Activated B cell treated with CpG ODN at 0.5 μM for 24 hours (primary cell): ENCODE measurements around the gene CDC42SE2. TPM values are rescaled to one million over a fixed set of nuclear protein-coding genes. Genes with fewer than 3 reads are reported as not detected.

ENCODE experiments used
- ATAC-seq: fragments of 200-7000 bp; cut with Tn5 transposase; one replicate; pipeline ENCODE4 v1.10.0; 2021; ENCODE audit warnings: low read depth, mild to moderate bottlenecking, moderate library complexity
- CTCF ChIA-PET: fragments of 350-600 bp; sonication (Branson Sonifier 250); formaldehyde crosslinking; loops from one replicate; lab custom pipeline; 2021; ENCODE audit warnings: antibody characterized with exemption; lab: Charles Lee
- POLR2A ChIA-PET: fragments of 350-600 bp; sonication (Branson Sonifier 250); formaldehyde crosslinking; loops from one replicate; lab custom pipeline; 2021; ENCODE audit warnings: antibody characterized with exemption; lab: Charles Lee
- DNase-seq: peaks from one replicate; pipeline ENCODE4 v3.0.0; 2022
- H3K27ac Mint-ChIP-seq: one replicate; pipeline ENCODE4 v1.8.0; 2020; ENCODE audit warnings: mixed read lengths
- H3K27me3 Mint-ChIP-seq: one replicate; pipeline ENCODE4 v1.8.0; 2021; ENCODE audit warnings: mixed read lengths
- H3K36me3 Mint-ChIP-seq: one replicate; pipeline ENCODE4 v1.8.0; 2021; ENCODE audit warnings: low read depth, mixed read lengths
- H3K4me1 Mint-ChIP-seq: one replicate; pipeline ENCODE4 v1.8.0; 2021; ENCODE audit warnings: mixed read lengths
- H3K4me3 Mint-ChIP-seq: one replicate; pipeline ENCODE4 v1.8.0; 2020; ENCODE audit warnings: mild to moderate bottlenecking, mixed read lengths
- H3K9me3 Mint-ChIP-seq: one replicate; pipeline ENCODE4 v1.8.0; 2020; ENCODE audit warnings: mixed read lengths
- intact Hi-C: fragments of 100-400 bp; cut with micrococcal nuclease; formaldehyde crosslinking; loops from one replicate; pipeline ENCODE4 v1.15.1; 2024
- total RNA-seq: library from RNA; stranded (reverse); gene quantifications from 2 replicates; pipeline ENCODE4 v1.2.3, GENCODE V29; 2022
- TF ChIP-seq, protein P1 (sequence below): fragments of 200-600 bp; IDR thresholded peaks from one replicate; pipeline ENCODE4 v1.8.0; 2022; ENCODE audit warnings: antibody characterized with exemption, mild to moderate bottlenecking

CDC42SE2 gene
- 114 and 122 TPM in 2 replicates for total RNA-seq

GRCh38 chr5:131263648-131264450, at the start of gene CDC42SE2:
Gene CDC42SE2 (plus strand): TSS chr5:131264053. CDS start chr5:131359494, 95,441 bp downstream.
- TF ChIP-seq, protein P1, sequence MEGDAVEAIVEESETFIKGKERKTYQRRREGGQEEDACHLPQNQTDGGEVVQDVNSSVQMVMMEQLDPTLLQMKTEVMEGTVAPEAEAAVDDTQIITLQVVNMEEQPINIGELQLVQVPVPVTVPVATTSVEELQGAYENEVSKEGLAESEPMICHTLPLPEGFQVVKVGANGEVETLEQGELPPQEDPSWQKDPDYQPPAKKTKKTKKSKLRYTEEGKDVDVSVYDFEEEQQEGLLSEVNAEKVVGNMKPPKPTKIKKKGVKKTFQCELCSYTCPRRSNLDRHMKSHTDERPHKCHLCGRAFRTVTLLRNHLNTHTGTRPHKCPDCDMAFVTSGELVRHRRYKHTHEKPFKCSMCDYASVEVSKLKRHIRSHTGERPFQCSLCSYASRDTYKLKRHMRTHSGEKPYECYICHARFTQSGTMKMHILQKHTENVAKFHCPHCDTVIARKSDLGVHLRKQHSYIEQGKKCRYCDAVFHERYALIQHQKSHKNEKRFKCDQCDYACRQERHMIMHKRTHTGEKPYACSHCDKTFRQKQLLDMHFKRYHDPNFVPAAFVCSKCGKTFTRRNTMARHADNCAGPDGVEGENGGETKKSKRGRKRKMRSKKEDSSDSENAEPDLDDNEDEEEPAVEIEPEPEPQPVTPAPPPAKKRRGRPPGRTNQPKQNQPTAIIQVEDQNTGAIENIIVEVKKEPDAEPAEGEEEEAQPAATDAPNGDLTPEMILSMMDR, result no peak
- H3K4me3 Mint-ChIP-seq, result peak within 1 kb of the TSS; percentile 90

DNA sequence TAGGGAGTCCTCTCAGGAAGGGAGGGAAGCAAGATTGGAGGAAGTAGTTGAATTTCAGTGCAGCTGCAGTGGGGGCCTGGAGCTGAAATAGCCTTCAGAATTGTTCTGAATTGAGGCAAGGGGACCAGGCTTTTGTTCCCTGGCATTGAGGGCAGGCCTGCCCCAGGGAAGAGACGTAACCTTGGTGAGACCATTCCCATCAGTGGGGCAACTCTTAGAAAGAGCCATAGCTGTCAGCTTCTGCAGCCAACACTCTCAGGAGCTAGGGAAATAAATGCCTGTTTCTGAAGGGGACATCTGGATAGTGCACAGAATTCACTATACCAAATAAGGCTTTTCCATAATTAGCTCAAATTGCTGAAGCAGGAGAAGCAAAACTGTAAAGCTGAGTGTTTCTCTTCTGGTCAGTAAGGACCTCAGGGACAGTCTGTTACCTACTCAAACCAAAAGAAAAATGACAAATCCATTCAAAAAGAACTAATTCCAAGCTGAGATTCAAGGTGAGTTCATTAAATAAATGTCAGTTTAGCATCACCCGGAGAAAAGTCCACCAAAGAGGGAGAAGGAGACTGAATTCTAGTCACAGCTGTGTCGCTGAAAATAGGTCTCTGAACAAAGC, 49.1 kb upstream of the CDC42SE2 start:
- Mint-ChIP-seq H3K9me3 (no peaks in the 10 kb centered on the region), H3K4me1 (peaks cover 72% of the 10 kb centered on the region), H3K27me3 (no peaks in the 10 kb centered on the region), H3K27ac (peak overlapping the region; percentile 61), H3K4me3 (no peak overlapping the region), H3K36me3 (peaks cover 32% of the 10 kb centered on the region)
- TF ChIP-seq, protein P1, result no peak
- CTCF ChIA-PET, result interaction anchor here (1.6 to 1.8 kb wide), 2 partner anchors 50 to 167 kb away, joined by 5 to 6 read pairs; partner anchors contain the start of gene CDC42SE2
- intact Hi-C loops, result loop anchor here (5.0 kb wide), 1 partner anchor 583 kb away; the partner anchor contains the start of gene FNIP1
- POLR2A ChIA-PET, result interaction anchor here (0.7 to 6.2 kb wide), 4 partner anchors 10 to 49 kb away, joined by 3 to 72 read pairs (median 11); partner anchors contain the start of gene CDC42SE2
- DNase-seq (no peak), ATAC-seq (no peak)

More at GRCh38 chr5:131263648-131264450, at the start of gene CDC42SE2:
- Mint-ChIP-seq H3K27me3 (no peaks in the 10 kb centered on the region), H3K4me1 (peaks cover 45% of the 10 kb centered on the region), H3K27ac (peak within 1 kb of the TSS; percentile 96), H3K9me3 (no peaks in the 10 kb centered on the region), H3K36me3 (peaks cover 21% of the 10 kb centered on the region)
- peak; percentile 86 for ATAC-seq
- DNase-seq, result peak; percentile 94
- ChIA-PET CTCF (interaction anchor here (0.7 to 5.0 kb wide), 13 partner anchors 8 to 119 kb away, joined by 3 to 43 read pairs (median 5); no protein-coding TSS in a partner anchor), POLR2A (interaction anchor here (0.5 to 6.8 kb wide), 40 partner anchors 7 to 225 kb away, joined by 3 to 190 read pairs (median 6); partner anchors contain the start of gene HINT1)
- intact Hi-C loops, result loop anchor here (1.0 to 10.0 kb wide), 8 partner anchors 11 to 531 kb away; partner anchors contain the start of genes FNIP1 and LYRM7

DNA sequence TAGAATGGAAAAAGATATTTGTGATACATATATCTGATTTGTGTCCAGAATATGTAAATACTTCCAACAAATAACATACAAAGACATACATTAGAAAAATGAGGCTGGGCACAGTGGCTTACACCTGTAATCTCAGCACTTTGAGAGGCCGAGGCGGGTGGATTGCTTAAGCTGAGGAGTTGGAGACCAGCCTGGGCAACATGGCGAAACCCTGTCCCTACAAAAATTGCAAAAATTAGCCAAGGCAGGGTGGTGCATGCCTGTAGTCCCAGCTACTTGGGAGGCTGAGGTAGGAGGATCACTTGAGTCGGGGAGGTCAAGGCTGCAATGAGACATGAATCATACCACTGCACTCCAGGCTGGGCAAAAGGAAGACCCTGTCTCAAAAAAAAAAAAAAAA, 46.1 kb upstream of the CDC42SE2 start:
- peaks cover 58% of the 10 kb centered on the region for H3K4me1 Mint-ChIP-seq
- ChIA-PET CTCF (no interaction called here), POLR2A (interaction anchor here (6.2 kb wide), 1 partner anchor 46 kb away, joined by 72 read pairs; the partner anchor contains the start of gene CDC42SE2)
- intact Hi-C loops, result no loop called here
- peaks cover 45% of the 10 kb centered on the region for H3K36me3 Mint-ChIP-seq
- no peaks in the 10 kb centered on the region for H3K27me3 Mint-ChIP-seq
- DNase-seq (no peak), ATAC-seq (no peak)
- H3K4me3 Mint-ChIP-seq, result no peak overlapping the region
- H3K27ac Mint-ChIP-seq, result peak overlapping the region; percentile 35
- TF ChIP-seq, protein P1, result no peak
- no peaks in the 10 kb centered on the region for H3K9me3 Mint-ChIP-seq

DNA sequence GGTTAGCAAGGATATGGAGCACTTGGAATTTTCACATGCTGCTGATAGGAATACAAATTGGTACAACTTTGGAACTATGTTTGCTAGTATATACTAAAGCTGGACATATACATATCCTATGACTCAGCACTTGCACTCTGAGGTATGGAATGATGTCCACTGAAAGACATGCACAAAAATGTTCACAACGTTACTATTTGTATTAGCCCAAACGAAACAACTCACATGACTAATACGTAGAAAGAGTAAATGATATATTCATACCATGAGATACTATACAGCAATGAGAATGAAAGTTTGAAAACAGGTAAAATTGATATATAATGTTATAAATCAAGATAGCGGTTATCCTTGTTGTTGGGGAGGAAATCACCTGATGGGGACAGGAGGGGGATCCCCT, 45.5 kb upstream of the CDC42SE2 start:
- POLR2A ChIA-PET, result no interaction called here
- Mint-ChIP-seq H3K27ac (peak overlapping the region; percentile 4), H3K27me3 (no peaks in the 10 kb centered on the region)

More for the DNA sequence above, 45.5 kb upstream of the CDC42SE2 start:
- DNase-seq, result no peak
- Mint-ChIP-seq H3K36me3 (peaks cover 48% of the 10 kb centered on the region), H3K4me1 (peaks cover 57% of the 10 kb centered on the region), H3K4me3 (no peak overlapping the region), H3K9me3 (no peaks in the 10 kb centered on the region)
- TF ChIP-seq, protein P1, result no peak
- no peak for ATAC-seq
- intact Hi-C loops, result no loop called here
- CTCF ChIA-PET, result no interaction called here
